AG10803 (cell line): ENCODE data around the gene C21orf91.

Experiments
- DNase-seq: peaks from one replicate; pipeline ENCODE4 v3.0.0; 2010; ENCODE audit warnings: low read depth
- H3K4me3 ChIP-seq: 2 replicates; pipeline ENCODE4 v1.5.1; 2011; ENCODE audit warnings: mild to moderate bottlenecking, low read length, control low read depth
- TF ChIP-seq, protein P1 (sequence below): conservative IDR thresholded peaks from 2 replicates; pipeline ENCODE4 v1.5.1; 2011; ENCODE audit warnings: mild to moderate bottlenecking, low read length, control low read depth, inconsistent platforms

C21orf91 gene

DNA sequence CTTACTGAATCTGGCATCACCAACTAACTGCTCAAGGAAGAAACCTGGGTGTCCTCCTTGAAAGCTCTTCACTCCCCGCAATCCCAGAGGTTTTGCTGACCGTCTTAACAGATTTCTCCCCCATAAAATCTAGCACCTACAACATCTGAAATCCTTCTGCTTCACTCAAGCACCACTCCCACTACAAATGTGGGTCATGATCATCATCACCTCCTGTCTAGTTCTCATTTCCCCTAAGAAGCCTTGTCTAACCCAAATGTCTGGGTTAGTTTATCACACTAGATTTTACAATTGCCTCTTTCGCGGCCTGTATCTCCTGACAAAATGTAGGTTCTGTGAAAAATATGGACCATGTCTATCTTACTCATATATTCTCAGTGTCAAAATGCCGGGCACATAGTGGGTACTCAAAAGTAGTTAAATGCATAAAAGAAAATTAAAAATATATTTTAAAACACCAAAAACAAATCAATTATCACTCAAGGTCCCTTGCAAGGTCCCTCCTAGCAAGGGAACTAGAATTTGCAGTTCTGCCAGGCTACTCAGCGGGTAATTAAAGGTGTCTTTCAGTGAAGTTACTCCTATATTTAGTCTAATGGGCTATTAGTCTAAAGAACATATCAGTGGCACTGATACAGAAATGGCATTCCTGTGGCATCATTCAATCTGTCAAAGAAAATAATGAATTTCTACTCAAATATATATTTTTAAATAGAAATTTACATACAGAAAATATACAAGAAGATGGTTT, 19.6 kb downstream of the C21orf91 start:
- no peak for DNase-seq
- TF ChIP-seq, protein P1, sequence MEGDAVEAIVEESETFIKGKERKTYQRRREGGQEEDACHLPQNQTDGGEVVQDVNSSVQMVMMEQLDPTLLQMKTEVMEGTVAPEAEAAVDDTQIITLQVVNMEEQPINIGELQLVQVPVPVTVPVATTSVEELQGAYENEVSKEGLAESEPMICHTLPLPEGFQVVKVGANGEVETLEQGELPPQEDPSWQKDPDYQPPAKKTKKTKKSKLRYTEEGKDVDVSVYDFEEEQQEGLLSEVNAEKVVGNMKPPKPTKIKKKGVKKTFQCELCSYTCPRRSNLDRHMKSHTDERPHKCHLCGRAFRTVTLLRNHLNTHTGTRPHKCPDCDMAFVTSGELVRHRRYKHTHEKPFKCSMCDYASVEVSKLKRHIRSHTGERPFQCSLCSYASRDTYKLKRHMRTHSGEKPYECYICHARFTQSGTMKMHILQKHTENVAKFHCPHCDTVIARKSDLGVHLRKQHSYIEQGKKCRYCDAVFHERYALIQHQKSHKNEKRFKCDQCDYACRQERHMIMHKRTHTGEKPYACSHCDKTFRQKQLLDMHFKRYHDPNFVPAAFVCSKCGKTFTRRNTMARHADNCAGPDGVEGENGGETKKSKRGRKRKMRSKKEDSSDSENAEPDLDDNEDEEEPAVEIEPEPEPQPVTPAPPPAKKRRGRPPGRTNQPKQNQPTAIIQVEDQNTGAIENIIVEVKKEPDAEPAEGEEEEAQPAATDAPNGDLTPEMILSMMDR: no peak

DNA sequence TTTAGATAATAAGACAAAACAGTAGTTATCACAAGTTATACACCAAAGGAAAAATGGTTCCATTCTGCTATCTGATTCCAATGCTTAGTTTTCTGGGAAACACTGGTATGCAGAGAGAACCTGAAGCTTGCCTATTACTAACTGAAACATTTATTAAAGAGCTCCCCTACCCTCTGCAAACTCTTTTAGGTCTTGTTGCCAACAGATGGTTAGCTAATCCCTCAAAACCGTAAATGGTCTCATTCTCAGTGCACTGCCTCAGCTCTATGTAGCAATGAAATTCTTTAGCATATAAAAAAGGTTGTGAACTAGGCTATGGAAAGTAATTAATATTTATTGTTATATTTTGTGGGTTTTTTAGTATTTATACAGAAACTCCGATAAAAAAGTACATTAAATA, 20.4 kb downstream of the C21orf91 start:
- no peak overlapping the region for H3K4me3 ChIP-seq
- DNase-seq: peak; percentile 24
- TF ChIP-seq, protein P1: no peak

More for the DNA sequence above, 19.6 kb downstream of the C21orf91 start:
- no peak overlapping the region for H3K4me3 ChIP-seq

DNA sequence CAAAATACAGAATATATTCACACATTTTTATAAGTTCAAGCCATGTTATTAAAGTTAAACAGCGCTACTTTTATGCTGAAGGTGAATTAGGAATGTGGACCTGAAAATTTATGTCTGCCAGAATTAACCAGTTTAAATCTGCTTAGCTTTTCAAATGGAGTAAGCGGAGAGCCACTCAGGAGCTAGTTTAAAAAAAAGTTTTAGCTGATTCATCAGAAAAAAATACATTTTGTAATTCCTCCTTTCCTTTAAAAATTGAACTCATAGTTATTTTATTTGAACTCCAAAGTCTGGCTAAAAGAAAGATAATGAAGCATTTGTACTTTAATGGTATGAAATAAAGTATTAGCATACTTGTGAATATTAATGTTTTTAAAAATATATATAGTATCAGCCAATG, 21.2 kb downstream of the C21orf91 start:
- no peak for DNase-seq
- no peak overlapping the region for H3K4me3 ChIP-seq
- TF ChIP-seq, protein P1: no peak

DNA sequence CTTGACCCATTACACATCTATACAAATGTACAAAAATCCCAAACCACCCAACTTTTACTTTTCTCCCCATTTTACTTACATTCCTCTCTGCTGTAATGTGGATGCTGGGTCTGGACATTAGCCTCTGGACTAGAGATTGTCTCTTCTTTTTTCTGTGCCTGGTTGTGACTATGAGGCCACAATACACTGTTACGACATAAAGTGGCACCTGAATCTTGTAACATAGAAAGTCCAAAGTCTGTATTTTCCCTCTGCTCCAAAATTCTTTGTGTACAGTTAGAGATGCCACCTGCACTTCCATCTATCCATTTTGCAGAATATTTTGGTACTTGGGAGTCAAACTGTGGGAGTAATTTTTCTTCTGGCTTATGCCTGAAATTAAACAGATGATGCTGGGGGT, 22.7 kb downstream of the C21orf91 start:
- no peak overlapping the region for H3K4me3 ChIP-seq
- TF ChIP-seq, protein P1: no peak
- DNase-seq: no peak

DNA sequence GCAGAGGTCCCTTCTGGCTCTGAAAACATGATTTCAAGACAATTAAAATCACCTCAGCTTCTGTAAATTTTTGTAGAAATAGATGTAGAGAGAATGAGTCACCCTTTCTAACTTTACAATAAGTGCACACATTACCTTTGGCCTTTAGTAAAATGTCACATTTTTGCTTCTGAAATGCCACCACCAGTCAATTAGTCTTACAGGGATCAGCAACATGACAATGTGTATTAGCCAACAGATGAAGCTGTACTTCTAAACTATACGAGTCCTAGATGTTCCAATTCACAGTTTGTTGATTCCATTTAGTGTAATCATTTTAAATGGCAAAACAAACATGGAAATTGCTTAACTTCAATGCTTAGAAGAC, 23.1 kb downstream of the C21orf91 start:
- TF ChIP-seq, protein P1: no peak
- DNase-seq: no peak

DNA sequence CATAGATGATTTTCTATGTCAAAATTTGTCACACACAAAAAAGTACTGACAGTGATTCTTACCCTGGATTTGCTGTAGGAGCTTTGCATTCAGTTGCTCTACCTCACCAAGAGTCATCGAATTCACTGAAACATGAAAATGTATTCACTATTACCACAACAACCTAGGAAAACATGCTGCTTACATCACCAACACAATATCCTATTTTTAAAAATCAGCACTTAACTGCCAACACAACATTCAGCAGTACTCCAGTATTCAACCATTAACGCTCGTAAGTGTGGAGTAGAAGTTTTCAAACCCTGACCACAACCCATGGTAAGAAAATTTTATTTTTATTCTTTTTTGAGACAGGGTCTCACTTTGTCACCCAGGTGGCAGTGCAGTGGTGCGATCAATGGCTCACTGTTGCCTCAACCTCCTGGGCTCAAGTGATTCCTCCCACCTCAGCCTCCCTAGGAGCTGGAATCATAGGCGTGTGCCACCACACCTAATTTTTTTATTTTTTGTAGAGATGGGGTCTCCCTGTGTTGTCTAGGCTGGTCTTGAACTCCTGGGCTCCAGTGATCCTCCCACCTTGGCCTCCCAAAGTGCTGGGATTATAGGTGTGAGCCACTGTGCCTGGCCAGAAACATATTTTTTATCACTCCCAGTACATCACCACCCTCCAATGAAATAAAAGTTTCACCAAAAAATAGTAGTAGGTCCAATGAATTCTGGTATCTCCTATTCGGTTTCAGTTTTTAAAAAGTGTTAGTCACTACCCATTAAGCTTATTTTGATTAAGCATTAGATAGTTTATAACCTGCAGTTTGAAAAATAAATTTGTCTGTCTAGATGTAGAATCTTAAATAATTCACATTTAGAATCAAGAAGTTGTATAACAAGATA, 23.8 kb downstream of the C21orf91 start:
- DNase-seq: no peak
- no peak overlapping the region for H3K4me3 ChIP-seq
- TF ChIP-seq, protein P1: no peak

More for the DNA sequence above, 23.1 kb downstream of the C21orf91 start:
- H3K4me3 ChIP-seq: no peak overlapping the region
